GM12891 (cell line): ENCODE results near the gene ARMC5.

Source experiments
- PAX5 ChIP-seq: IDR thresholded peaks from 2 replicates; pipeline ENCODE4 v1.6.1; 2011; ENCODE audit warnings: low read length, moderate library complexity, mild to moderate bottlenecking; ENCODE audit not compliant: insufficient read depth, severe bottlenecking
- POLR2A ChIP-seq: IDR thresholded peaks from 2 replicates; pipeline ENCODE4 v1.6.1; 2011; ENCODE audit warnings: low read depth, low read length, control low read depth
- POU2F2 ChIP-seq: IDR thresholded peaks from 2 replicates; pipeline ENCODE4 v1.6.1; 2011; ENCODE audit warnings: low read depth, mild to moderate bottlenecking, control low read depth, low read length, moderate library complexity
- TAF1 ChIP-seq: IDR thresholded peaks from 2 replicates; pipeline ENCODE4 v1.6.1; 2011; ENCODE audit warnings: low read depth, low read length, control low read depth

DNA sequence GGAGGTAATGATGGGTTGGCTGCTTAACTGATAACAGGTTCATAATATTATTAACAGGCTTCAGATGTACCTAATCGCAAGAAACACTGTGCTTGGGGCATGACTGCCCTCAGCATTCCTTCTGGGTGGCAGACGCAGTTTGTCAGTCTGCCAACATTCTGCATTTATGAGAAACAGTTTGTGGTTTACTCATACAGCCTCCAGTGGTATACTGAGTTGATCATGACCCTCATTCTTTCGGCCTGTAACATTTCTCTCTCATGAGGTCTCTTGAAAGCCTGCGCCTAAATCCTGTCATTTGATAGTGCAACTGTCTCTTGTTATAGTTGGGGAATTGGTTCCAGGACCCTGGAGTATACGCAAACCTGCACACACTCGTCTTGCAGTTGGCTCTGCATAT is 53.8 kb downstream of the ARMC5 start:
- TF ChIP-seq POLR2A = no peak
- TF ChIP-seq TAF1 = no peak
- TF ChIP-seq POU2F2 = no peak
- no peak for TF ChIP-seq PAX5
